ENCODE data around the gene ARL4A. TPM values are rescaled to one million over a fixed set of nuclear protein-coding genes. Genes with fewer than 3 reads are reported as not detected.

Gene ARL4A
- total RNA-seq, 4 donors from 2014 or later = 34.9 to 69.5 (median 45.0) TPM

GRCh38 chr7:12719981-12720865 is 32.8 kb downstream of the ARL4A start:
- Histone ChIP-seq H3K36me3 (no peaks in the 10 kb centered on the region), H3K27me3 (no peaks in the 10 kb centered on the region), H3K4me1 (peaks cover 7 to 58% (median 22%) of the 10 kb centered on the region in 3 donors), H3K4me3 (no peak overlapping the region), H3K9me3 (no peaks in the 10 kb centered on the region), H3K27ac (peak overlapping the region; percentile 52 to 78 (median 62))
- 55 to 80% methylated on average over 5 to 11 of the region's 17 CpGs for WGBS, 2 donors (ENCODE audit: low coverage in 1 of 2)
- TF ChIP-seq EP300 (IDR thresholded peaks at IDR 0.05) = no peak
- TF ChIP-seq POLR2AphosphoS5 (IDR thresholded peaks at IDR 0.05) = peak; percentile 24
- TF ChIP-seq POLR2A (IDR thresholded peaks at IDR 0.05) = no peak
- ATAC-seq = no peak

- no peaks in the 10 kb centered on the region for H3K36me3 ChIP-seq
- H3K27ac ChIP-seq = no peak overlapping the region
- no peak for ATAC-seq
- 86 to 94% methylated on average over 6 of the region's 6 CpGs for WGBS, 2 donors (ENCODE audit: low coverage in 1 of 2)
- H3K27me3 ChIP-seq = no peaks in the 10 kb centered on the region
- TF ChIP-seq POLR2A (IDR thresholded peaks at IDR 0.05) (no peak), EP300 (IDR thresholded peaks at IDR 0.05) (no peak), POLR2AphosphoS5 (IDR thresholded peaks at IDR 0.05) (no peak), CTCF (IDR thresholded peaks at IDR 0.05) (no peak)
- H3K9me3 ChIP-seq = no peaks in the 10 kb centered on the region
- peaks cover 7 to 51% (median 19%) of the 10 kb centered on the region in 3 donors for H3K4me1 ChIP-seq
- no peak overlapping the region for H3K4me3 ChIP-seq
Measured at GRCh38 chr7:12721286-12721830, 33.9 kb downstream of the ARL4A start.

GRCh38 chr7:12722136-12722535 is 34.7 kb downstream of the ARL4A start:
- Histone ChIP-seq H3K4me1 (peaks cover 7 to 45% (median 16%) of the 10 kb centered on the region in 3 donors), H3K27me3 (no peaks in the 10 kb centered on the region), H3K4me3 (no peak overlapping the region), H3K9me3 (no peaks in the 10 kb centered on the region), H3K27ac (no peak overlapping the region), H3K36me3 (no peaks in the 10 kb centered on the region)
- TF ChIP-seq EP300 (IDR thresholded peaks at IDR 0.05) = no peak
- TF ChIP-seq POLR2A (IDR thresholded peaks at IDR 0.05) = no peak
- TF ChIP-seq CTCF (IDR thresholded peaks at IDR 0.05) = no peak
- TF ChIP-seq POLR2AphosphoS5 (IDR thresholded peaks at IDR 0.05) = no peak
- ATAC-seq = no peak
- 86% methylated on average over 2 of the region's 2 CpGs for WGBS, 2 donors (ENCODE audit: low coverage in 1 of 2)

- Histone ChIP-seq H3K4me3 (no peak overlapping the region), H3K4me1 (peaks cover 7 to 50% (median 16%) of the 10 kb centered on the region in 3 donors), H3K27me3 (no peaks in the 10 kb centered on the region), H3K27ac (no peak overlapping the region), H3K9me3 (no peaks in the 10 kb centered on the region), H3K36me3 (no peaks in the 10 kb centered on the region)
- 81 to 85% methylated on average over 4 of the region's 4 CpGs for WGBS, 2 donors (ENCODE audit: low coverage in 1 of 2)
- no peak for ATAC-seq
- TF ChIP-seq POLR2A (IDR thresholded peaks at IDR 0.05) (no peak), CTCF (IDR thresholded peaks at IDR 0.05) (no peak), EP300 (IDR thresholded peaks at IDR 0.05) (no peak), POLR2AphosphoS5 (IDR thresholded peaks at IDR 0.05) (no peak)
Measured at GRCh38 chr7:12722636-12723605, 35.5 kb downstream of the ARL4A start.
